COLO668 (cell line): ENCODE measurements around the gene TMEM147.
A peak's percentile ranks its signal among the peaks of the same experiment; 100 is the strongest.

ENCODE experiments used
- DNase-seq: peaks from one replicate; lab custom pipeline; 2025; ENCODE audit not compliant: unreplicated experiment; lab: John Stamatoyannopoulos, UW

The TMEM147 gene

GRCh38 chr19:35545001-35545854, at the start of gene TMEM147:
TSS of gene TMEM147 (plus strand) at chr19:35545626. CDS start at chr19:35545740, 114 bp downstream.
- DNase-seq = peak; percentile 95

GRCh38 chr19:35497406-35497805, 48.0 kb upstream of the TMEM147 start:
- no peak for DNase-seq

- DNase-seq = no peak
These were observed 47.2 kb upstream of the TMEM147 start for GRCh38 chr19:35498220-35498619.

- DNase-seq = no peak
These were observed 46.4 kb upstream of the TMEM147 start for GRCh38 chr19:35498984-35499527.

- no peak for DNase-seq
These were observed 44.8 kb upstream of the TMEM147 start for GRCh38 chr19:35500611-35501010.

GRCh38 chr19:35501684-35502083, 43.7 kb upstream of the TMEM147 start:
- DNase-seq = no peak

- DNase-seq = no peak
These were observed 42.7 kb upstream of the TMEM147 start for GRCh38 chr19:35502751-35503150.

GRCh38 chr19:35506011-35506410, 39.4 kb upstream of the TMEM147 start:
- DNase-seq = no peak

- DNase-seq = no peak
These were observed 37.9 kb upstream of the TMEM147 start for GRCh38 chr19:35507561-35507960.

GRCh38 chr19:35508129-35508528, 37.3 kb upstream of the TMEM147 start:
- DNase-seq = no peak

GRCh38 chr19:35509018-35509652, 36.3 kb upstream of the TMEM147 start:
- DNase-seq = peak; percentile 68

- DNase-seq = peak; percentile 89
These were observed 35.4 kb upstream of the TMEM147 start for GRCh38 chr19:35509861-35510625.

GRCh38 chr19:35510626-35510964, 34.8 kb upstream of the TMEM147 start:
- DNase-seq = no peak

GRCh38 chr19:35511337-35511736, 34.1 kb upstream of the TMEM147 start:
- DNase-seq = no peak

GRCh38 chr19:35512831-35513627, 32.4 kb upstream of the TMEM147 start:
- no peak for DNase-seq

GRCh38 chr19:35513628-35514281, 31.7 kb upstream of the TMEM147 start, which contains the start of gene DMKN:
TSS of gene DMKN (minus strand) at chr19:35513649. CDS start at chr19:35513475, 174 bp downstream.
- DNase-seq = peak; percentile 23

- peak; percentile 23 for DNase-seq
These were observed 31.1 kb upstream of the TMEM147 start for GRCh38 chr19:35514282-35514809.

- no peak for DNase-seq
These were observed 29.1 kb upstream of the TMEM147 start for GRCh38 chr19:35516310-35516709.

GRCh38 chr19:35517342-35517741, 28.1 kb upstream of the TMEM147 start:
- DNase-seq = no peak

- no peak for DNase-seq
These were observed 27.1 kb upstream of the TMEM147 start for GRCh38 chr19:35518313-35518712.
